K562 (cell line): ENCODE data around the gene GOLPH3.

Experiments
- CEBPB ChIP-seq: fragments of 450-650 bp; IDR thresholded peaks from 2 replicates; pipeline ENCODE4 v1.6.1; 2016; ENCODE audit warnings: missing genetic modification characterization, missing compliant biosample characterization
- CEBPG ChIP-seq, 3 experiments: fragments of 200-800 bp in 1 of 3; sonication (Bioruptor generic) in 1 of 3; sonication (generic) in 1 of 3; formaldehyde crosslinking in 1 of 3; IDR thresholded peaks in 2 of 3; conservative IDR thresholded peaks in 1 of 3; 2 replicates each; pipeline versions ENCODE4 v1.6.1 to v1.8.0; 2016 to 2022; ENCODE audit warnings: missing compliant biosample characterization in 2 of 3, missing genetic modification characterization in 2 of 3, mild to moderate bottlenecking in 1 of 3, missing genetic modification reagents in 1 of 3
- CHD2 ChIP-seq: IDR thresholded peaks from 2 replicates; pipeline ENCODE4 v1.6.1; 2011; ENCODE audit warnings: low read depth, low read length
- CTCF ChIP-seq, 3 experiments: IDR thresholded peaks in 2 of 3; conservative IDR thresholded peaks in 1 of 3; 2 replicates each; pipeline ENCODE4 v1.5.1; 2011 to 2012; ENCODE audit warnings: low read length in 3 of 3, mild to moderate bottlenecking in 3 of 3, control low read depth in 2 of 3, improper control_type of control experiment in 1 of 3, inconsistent platforms in 1 of 3, low read depth in 1 of 3, mixed read lengths in 1 of 3, moderate library complexity in 1 of 3; ENCODE audit not compliant: insufficient read depth in 2 of 3
- ETS1 ChIP-seq: conservative IDR thresholded peaks from 2 replicates; pipeline ENCODE4 v1.6.1; 2011; ENCODE audit warnings: low read depth, mild to moderate bottlenecking, low read length; ENCODE audit not compliant: control insufficient read depth
- HNRNPL ChIP-seq: fragments of 200-400 bp; formaldehyde crosslinking; IDR thresholded peaks from 2 replicates; pipeline ENCODE4 v1.6.1; 2017; ENCODE audit warnings: low read depth, mild to moderate bottlenecking, low read length
- MXI1 ChIP-seq: IDR thresholded peaks from 2 replicates; pipeline ENCODE4 v1.6.1; 2011; ENCODE audit warnings: low read depth, mild to moderate bottlenecking, improper control_type of control experiment, low read length
- MYC ChIP-seq, 2 experiments: fragments of 250-450 bp in 1 of 2; sonication (Bioruptor Pico) in 1 of 2; IDR thresholded peaks; 2 replicates each; pipeline versions ENCODE4 v1.5.1 to v1.6.1; 2012 to 2021; ENCODE audit warnings: low read depth in 2 of 2, borderline replicate concordance in 1 of 2, improper control_type of control experiment in 1 of 2, low read length in 1 of 2, mild to moderate bottlenecking in 1 of 2, moderate library complexity in 1 of 2
- POLR2A ChIP-seq: fragments of 450-650 bp; conservative IDR thresholded peaks from 2 replicates; pipeline ENCODE4 v1.6.1; 2016
- POLR2AphosphoS5 ChIP-seq: IDR thresholded peaks from 2 replicates; pipeline ENCODE4 v1.6.1; 2011; ENCODE audit warnings: mild to moderate bottlenecking, low read depth, low read length, moderate library complexity; ENCODE audit not compliant: control insufficient read depth, insufficient read depth
- SMAD4 ChIP-seq: fragments of 250-450 bp; sonication (Bioruptor Pico); conservative IDR thresholded peaks from 2 replicates; pipeline ENCODE4 v1.8.0; 2021; ENCODE audit warnings: inconsistent platforms, mild to moderate bottlenecking, moderate library complexity
- ZBTB7A ChIP-seq: IDR thresholded peaks from 2 replicates; pipeline ENCODE4 v1.6.1; 2011; ENCODE audit warnings: low read depth, mild to moderate bottlenecking, low read length, moderate library complexity, borderline replicate concordance; ENCODE audit not compliant: control insufficient read depth
- ZNF75A ChIP-seq: fragments of 450-650 bp; formaldehyde crosslinking; IDR thresholded peaks from 2 replicates; pipeline ENCODE4 v1.4.0; 2020; ENCODE audit warnings: mild to moderate bottlenecking

GRCh38 chr5:32155211-32155610 lies 18.9 kb downstream of the GOLPH3 start:
- TF ChIP-seq ZBTB7A (no peak), CEBPB (no peak), ETS1 (no peak), CTCF (IDR thresholded peaks at IDR 0.05 in 2 of 3, conservative IDR thresholded peaks at IDR 0.05 in 1 of 3; ENCODE audit: insufficient read depth in 2 of 3, low read depth in 1 of 3, low read length in 3 of 3) (no peak), ZNF75A (no peak), HNRNPL (no peak), SMAD4 (CRISPR knock-in tag) (no peak), POLR2AphosphoS5 (no peak), MXI1 (no peak), MYC (IDR thresholded peaks at IDR 0.05; ENCODE audit: low read depth, low read length) (no peak), MYC (CRISPR knock-in tag; IDR thresholded peaks at IDR 0.05; ENCODE audit: borderline replicate concordance, low read depth) (no peak), CHD2 (no peak), POLR2A (no peak), CEBPG (CRISPR knock-in tag; IDR thresholded peaks at IDR 0.05) (no peak), CEBPG (tag; conservative IDR thresholded peaks at IDR 0.05 in 1 of 2, IDR thresholded peaks at IDR 0.05 in 1 of 2) (no peak)
